Activated CD8-positive, alpha-beta memory T cell treated with anti-CD3 and anti-CD28 coated beads, Interleukin-2, amount 50 U/mL, for 4 hours (primary cell): ENCODE results near the gene PROM1.

ENCODE experiments used
- DNase-seq: peaks from one replicate; pipeline ENCODE4 v3.0.0-alpha.2; 2020

PROM1 gene

GRCh38 chr4:16106956-16107355 is 23.1 kb upstream of the PROM1 start:
- DNase-seq, result no peak

- DNase-seq, result no peak
These were observed 20.7 kb upstream of the PROM1 start for GRCh38 chr4:16104520-16104919.

- DNase-seq, result no peak
These were observed 18.5 kb upstream of the PROM1 start for GRCh38 chr4:16102356-16102755.

- DNase-seq, result no peak
These were observed 17.0 kb upstream of the PROM1 start for GRCh38 chr4:16100833-16101232.

- DNase-seq, result no peak
These were observed 9.0 kb upstream of the PROM1 start for GRCh38 chr4:16092682-16093319.

GRCh38 chr4:16090096-16090705 is 6.4 kb upstream of the PROM1 start:
- no peak for DNase-seq

GRCh38 chr4:16089156-16089555 is 5.3 kb upstream of the PROM1 start:
- no peak for DNase-seq

- DNase-seq, result no peak
These were observed 4.8 kb upstream of the PROM1 start for GRCh38 chr4:16088601-16089000.

- DNase-seq, result no peak
These were observed 2.0 kb upstream of the PROM1 start for GRCh38 chr4:16085822-16086221.

- no peak for DNase-seq
These were observed 1.2 kb downstream of the PROM1 start for GRCh38 chr4:16082426-16083240.

GRCh38 chr4:16082041-16082425 is 1.8 kb downstream of the PROM1 start:
- DNase-seq, result no peak

- DNase-seq, result no peak
These were observed 4.8 kb downstream of the PROM1 start for GRCh38 chr4:16079046-16079445.

GRCh38 chr4:16078195-16078760 is 5.5 kb downstream of the PROM1 start:
- no peak for DNase-seq

GRCh38 chr4:16077786-16078185 is 6.0 kb downstream of the PROM1 start:
- no peak for DNase-seq

GRCh38 chr4:16075975-16076757 is 7.7 kb downstream of the PROM1 start:
- no peak for DNase-seq

- DNase-seq, result no peak
These were observed 8.8 kb downstream of the PROM1 start for GRCh38 chr4:16075061-16075460.

GRCh38 chr4:16072168-16072567 is 11.7 kb downstream of the PROM1 start:
- DNase-seq, result no peak

GRCh38 chr4:16070203-16070602 is 13.6 kb downstream of the PROM1 start:
- no peak for DNase-seq

GRCh38 chr4:16067515-16067914 is 16.3 kb downstream of the PROM1 start:
- DNase-seq, result no peak

- no peak for DNase-seq
These were observed 17.2 kb downstream of the PROM1 start for GRCh38 chr4:16066586-16067128.

GRCh38 chr4:16065066-16065465 is 18.8 kb downstream of the PROM1 start:
- DNase-seq, result no peak

GRCh38 chr4:16062601-16063000 is 21.2 kb downstream of the PROM1 start:
- DNase-seq, result no peak
